Smooth muscle cell (in vitro differentiated cells): Measurements from ENCODE around the gene N4BP2L1. TPM values are rescaled to one million over a fixed set of nuclear protein-coding genes. Genes with fewer than 3 reads are reported as not detected.
A peak's percentile ranks its signal among the peaks of the same experiment; 100 is the strongest.

Source experiments
- DNase-seq: peaks from one replicate; lab custom pipeline; 2025; ENCODE audit not compliant: unreplicated experiment; lab: John Stamatoyannopoulos, UW
- H2AFZ ChIP-seq: fragments of 200-600 bp; sonication (generic); 2 replicates; pipeline ENCODE4 v1.6.0; 2016; ENCODE audit warnings: antibody characterized with exemption, low read depth, mild to moderate bottlenecking
- H3F3A ChIP-seq: fragments of 200-600 bp; sonication (generic); 2 replicates; pipeline ENCODE4 v1.6.0; 2017; ENCODE audit warnings: antibody characterized with exemption, low read depth
- H3K27ac ChIP-seq: fragments of 200-600 bp; sonication (generic); 2 replicates; pipeline ENCODE4 v1.5.1; 2016; ENCODE audit warnings: low read depth, mild to moderate bottlenecking
- H3K27me3 ChIP-seq: fragments of 200-600 bp; sonication (generic); 2 replicates; pipeline ENCODE4 v1.6.1; 2016; ENCODE audit warnings: low read depth, mild to moderate bottlenecking
- H3K36me3 ChIP-seq: fragments of 200-600 bp; sonication (generic); 2 replicates; pipeline ENCODE4 v1.5.1; 2016; ENCODE audit warnings: low read depth
- H3K4me1 ChIP-seq: fragments of 200-600 bp; sonication (generic); 2 replicates; pipeline ENCODE4 v1.5.1; 2016; ENCODE audit warnings: low read depth
- H3K4me2 ChIP-seq: fragments of 200-600 bp; sonication (generic); 2 replicates; pipeline ENCODE4 v1.6.0; 2016; ENCODE audit warnings: mild to moderate bottlenecking
- H3K4me3 ChIP-seq: fragments of 200-600 bp; sonication (generic); 2 replicates; pipeline ENCODE4 v1.5.1; 2016; ENCODE audit warnings: mild to moderate bottlenecking
- H3K79me2 ChIP-seq: fragments of 200-600 bp; sonication (generic); 2 replicates; pipeline ENCODE4 v1.6.0; 2016; ENCODE audit warnings: low read depth, mild to moderate bottlenecking
- H3K9ac ChIP-seq: fragments of 200-600 bp; sonication (generic); 2 replicates; pipeline ENCODE4 v1.6.0; 2016; ENCODE audit warnings: low read depth
- H3K9me3 ChIP-seq: fragments of 200-600 bp; sonication (generic); replicated peaks from 2 replicates; pipeline ENCODE4 v1.5.1; 2016; ENCODE audit warnings: low read depth
- H4K20me1 ChIP-seq: fragments of 200-600 bp; sonication (generic); 2 replicates; pipeline ENCODE4 v1.6.0; 2016; ENCODE audit warnings: low read depth
- CTCF ChIP-seq: fragments of 200-600 bp; sonication (generic); IDR thresholded peaks from 2 replicates; pipeline ENCODE4 v1.5.1; 2017; ENCODE audit warnings: borderline replicate concordance, mild to moderate bottlenecking, antibody characterized with exemption; ENCODE audit not compliant: insufficient read depth, poor library complexity, severe bottlenecking
- WGBS: methylation state at CpG from one replicate; pipeline ENCODE4 v1.1.7; 2016; ENCODE audit warnings: low lambda C conversion rate; 5-methylcytosine and 5-hydroxymethylcytosine counted together
- polyA plus RNA-seq: library from polyadenylated mRNA; unstranded; fragments of >200 nt; fragmentation: Nextera tagmentation; extraction: Ambion mirVana; gene quantifications from 2 replicates; pipeline ENCODE4 v1.2.1, GENCODE V29; 2016
- total RNA-seq: library from RNA; depleted of rRNA; stranded (reverse); fragments of >200 nt; gene quantifications from 2 replicates; pipeline ENCODE4 v1.2.3, GENCODE V29; 2014

Gene N4BP2L1
- total and polyA plus RNA-seq, 2 experiments from 2014 or later = 0.64 to 0.99 TPM

GRCh38 chr13:32471187-32471922 lies 43.4 kb upstream of the N4BP2L1 start:
- H3K27me3 ChIP-seq = no peaks in the 10 kb centered on the region
- 62% methylated on average over 12 of the region's 12 CpGs for WGBS
- no peaks in the 10 kb centered on the region for H3K4me1 ChIP-seq
- no peak overlapping the region for H3K4me2 ChIP-seq
- no peaks in the 10 kb centered on the region for H3K79me2 ChIP-seq
- H3K9me3 ChIP-seq = no peaks in the 10 kb centered on the region
- H3K9ac ChIP-seq = no peak overlapping the region
- peak overlapping the region; percentile 37 for H3K27ac ChIP-seq
- no peaks in the 10 kb centered on the region for H3K36me3 ChIP-seq
- H4K20me1 ChIP-seq = no peaks in the 10 kb centered on the region
- no peak overlapping the region for H2AFZ ChIP-seq
- no peak overlapping the region for H3K4me3 ChIP-seq
- no peaks in the 10 kb centered on the region for H3F3A ChIP-seq
- TF ChIP-seq CTCF = no peak
- DNase-seq = no peak

DNA sequence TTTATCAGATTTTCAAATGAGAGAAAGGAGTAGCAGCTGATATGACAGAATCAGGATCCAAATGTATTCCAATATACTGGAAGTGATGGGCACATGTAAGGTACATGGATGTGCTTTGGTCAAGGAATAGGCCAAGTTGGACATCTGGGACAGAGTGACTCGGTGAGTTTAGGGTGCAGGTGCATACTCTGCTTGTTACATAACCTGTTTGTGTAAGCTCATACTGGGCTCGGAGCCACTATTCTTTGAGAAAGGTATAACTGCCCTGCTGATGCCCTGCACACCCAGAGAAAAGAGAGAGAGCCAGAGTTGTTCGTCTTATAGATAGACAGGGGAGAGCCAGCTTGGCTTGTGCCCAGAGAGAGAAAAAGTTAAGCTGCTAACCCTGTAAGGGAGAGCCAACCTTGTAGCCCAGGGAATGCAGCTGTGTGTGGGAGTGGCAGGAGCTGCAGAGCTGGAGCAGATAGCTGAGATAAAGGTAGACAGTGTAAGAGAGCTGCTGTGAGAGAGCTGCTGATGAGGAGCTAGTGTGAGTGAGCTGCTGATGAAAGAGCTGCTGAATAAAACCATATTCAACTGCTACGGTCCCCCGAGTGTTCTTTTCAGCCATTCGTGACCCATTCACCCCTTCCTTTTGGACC lies 40.7 kb upstream of the N4BP2L1 start:
- H4K20me1 ChIP-seq = no peaks in the 10 kb centered on the region
- DNase-seq = no peak
- no peaks in the 10 kb centered on the region for H3K36me3 ChIP-seq
- H3K4me1 ChIP-seq = no peaks in the 10 kb centered on the region
- no peak overlapping the region for H2AFZ ChIP-seq
- H3F3A ChIP-seq = no peaks in the 10 kb centered on the region
- H3K27me3 ChIP-seq = no peaks in the 10 kb centered on the region
- H3K79me2 ChIP-seq = no peaks in the 10 kb centered on the region
- TF ChIP-seq CTCF = no peak
- H3K9me3 ChIP-seq = no peaks in the 10 kb centered on the region
- H3K27ac ChIP-seq = no peak overlapping the region
- 94% methylated on average over 6 of the region's 6 CpGs for WGBS
- no peak overlapping the region for H3K9ac ChIP-seq
- H3K4me3 ChIP-seq = no peak overlapping the region
- H3K4me2 ChIP-seq = no peak overlapping the region

DNA sequence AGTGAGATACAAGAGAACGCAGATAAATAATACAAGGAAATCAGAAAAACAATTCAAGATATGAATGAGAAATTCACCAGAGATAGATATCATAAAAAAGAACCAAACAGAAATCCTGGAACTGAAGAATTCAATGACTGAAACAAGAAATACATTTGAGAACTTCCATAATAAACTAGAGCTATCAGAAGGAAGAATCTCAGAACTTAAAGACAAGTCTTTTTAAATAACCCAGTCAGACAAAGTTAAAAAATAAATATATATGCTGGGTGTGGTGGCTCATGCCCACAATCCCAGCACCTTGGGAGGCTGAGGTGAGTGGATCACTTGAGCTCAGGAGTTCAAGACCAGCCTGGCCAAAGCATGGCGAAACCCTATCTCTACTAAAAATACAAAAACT lies 28.7 kb upstream of the N4BP2L1 start:
- WGBS = 95% methylated on average over 2 of the region's 2 CpGs
- H3K36me3 ChIP-seq = peaks cover 6% of the 10 kb centered on the region
- no peak overlapping the region for H3K4me2 ChIP-seq
- no peak overlapping the region for H3K27ac ChIP-seq
- H3K27me3 ChIP-seq = no peaks in the 10 kb centered on the region
- no peak for TF ChIP-seq CTCF
- no peak overlapping the region for H3K4me3 ChIP-seq
- no peaks in the 10 kb centered on the region for H4K20me1 ChIP-seq
- H2AFZ ChIP-seq = no peak overlapping the region
- H3F3A ChIP-seq = no peaks in the 10 kb centered on the region
- H3K79me2 ChIP-seq = no peaks in the 10 kb centered on the region
- H3K9ac ChIP-seq = no peak overlapping the region
- DNase-seq = no peak
- H3K4me1 ChIP-seq = no peaks in the 10 kb centered on the region
- peaks cover 12% of the 10 kb centered on the region for H3K9me3 ChIP-seq

GRCh38 chr13:32455594-32455903 lies 27.6 kb upstream of the N4BP2L1 start:
- H3K36me3 ChIP-seq = peaks cover 6% of the 10 kb centered on the region
- no peak overlapping the region for H3K9ac ChIP-seq
- no peaks in the 10 kb centered on the region for H3K27me3 ChIP-seq
- WGBS = 95% methylated on average over 2 of the region's 2 CpGs
- DNase-seq = no peak
- H3K4me2 ChIP-seq = no peak overlapping the region
- no peaks in the 10 kb centered on the region for H3F3A ChIP-seq
- H3K9me3 ChIP-seq = peaks cover 12% of the 10 kb centered on the region
- no peaks in the 10 kb centered on the region for H4K20me1 ChIP-seq
- H3K79me2 ChIP-seq = no peaks in the 10 kb centered on the region
- no peak for TF ChIP-seq CTCF
- no peak overlapping the region for H3K4me3 ChIP-seq
- no peak overlapping the region for H2AFZ ChIP-seq
- H3K27ac ChIP-seq = no peak overlapping the region
- no peaks in the 10 kb centered on the region for H3K4me1 ChIP-seq
